ENCODE results near the gene ELMOD3. TPM values are rescaled to one million over a fixed set of nuclear protein-coding genes. Genes with fewer than 3 reads are reported as not detected.
A peak's percentile ranks its signal among the peaks of the same experiment; 100 is the strongest.

ELMOD3 gene
- polyA plus RNA-seq, 1 of the 3 experiments (the other 2 are of a cell fraction), result 15.4 TPM

- Histone ChIP-seq H3K36me3 (replicated peaks in 1 of 2; ENCODE audit: control insufficient read depth in 1 of 2, insufficient read depth in 2 of 2, low read length in 1 of 2) (no peaks in the 10 kb centered on the region), H3F3A (replicated peaks; ENCODE audit: insufficient read depth) (peaks cover 6% of the 10 kb centered on the region), H3K4me3 (ENCODE audit: low read depth in 2 of 2, low read length in 1 of 2) (no peak overlapping the region), H3K79me2 (ENCODE audit: insufficient read depth) (no peaks in the 10 kb centered on the region), H3K9me3 (no peaks in the 10 kb centered on the region), H2AFZ (ENCODE audit: low read depth) (no peak overlapping the region), H3K27ac (ENCODE audit: low read depth in 2 of 2, low read length in 1 of 2) (peak overlapping the region in 1 of 2 experiments; percentile 67; a peak in 2 of 4 replicates), H4K20me1 (ENCODE audit: insufficient read depth) (no peaks in the 10 kb centered on the region), H3K4me2 (no peak overlapping the region), H3K9ac (no peak overlapping the region), H3K4me1 (ENCODE audit: control insufficient read depth in 1 of 2, insufficient read depth in 2 of 2, low read depth in 1 of 2, low read length in 1 of 2) (peaks cover 14 to 80% of the 10 kb centered on the region in 2 experiments; a peak in 3 of 4 replicates), H3K27me3 (ENCODE audit: insufficient read depth) (no peaks in the 10 kb centered on the region), H3K9me2 (no peaks in the 10 kb centered on the region)
- DNase-seq, result no peak
- ChIA-PET POLR2A (interaction anchor here (0.8 to 4.3 kb wide), 6 partner anchors 69 to 113 kb away, joined by 3 to 85 read pairs (median 26); partner anchors contain the start of gene MAT2A), CTCF (interaction anchor here (1.0 to 6.9 kb wide), 7 partner anchors 14 to 117 kb away, joined by 3 to 61 read pairs (median 8); partner anchors contain the start of gene MAT2A)
- 95% methylated on average over 12 of the region's 21 CpGs for WGBS (ENCODE audit: low lambda C conversion rate)
- TF ChIP-seq GABPA (IDR thresholded peaks at IDR 0.05; ENCODE audit: low read depth) (no peak), ELF1 (IDR thresholded peaks at IDR 0.05) (no peak), NRF1 (IDR thresholded peaks at IDR 0.05; ENCODE audit: low read depth, low read length) (no peak), MAX (IDR thresholded peaks at IDR 0.05; ENCODE audit: low read depth) (no peak), TEAD4 (IDR thresholded peaks at IDR 0.05; ENCODE audit: borderline replicate concordance, insufficient read depth) (no peak), NFIC (IDR thresholded peaks at IDR 0.05; ENCODE audit: borderline replicate concordance) (no peak)
Measured at GRCh38 chr2:85435220-85435958, 80.8 kb downstream of the ELMOD3 start.

- DNase-seq, result no peak
- no peak overlapping the region for H3K4me3 ChIP-seq (ENCODE audit: low read depth in 2 of 2, low read length in 1 of 2)
- peaks cover 6% of the 10 kb centered on the region for H3F3A ChIP-seq (replicated peaks; ENCODE audit: insufficient read depth)
- no peaks in the 10 kb centered on the region for H4K20me1 ChIP-seq (ENCODE audit: insufficient read depth)
- H3K79me2 ChIP-seq (ENCODE audit: insufficient read depth), result no peaks in the 10 kb centered on the region
- POLR2A ChIA-PET, result interaction anchor here (1.6 to 4.3 kb wide), 4 partner anchors 15 to 104 kb away, joined by 6 to 94 read pairs (median 40); partner anchors contain the start of gene MAT2A
- TF ChIP-seq USF1 (IDR thresholded peaks at IDR 0.05; ENCODE audit: borderline replicate concordance, low read depth) (no peak), EP300 (IDR thresholded peaks at IDR 0.05; ENCODE audit: borderline replicate concordance in 1 of 2, low read depth in 1 of 2, low read length in 1 of 2) (no peak), JUND (IDR thresholded peaks at IDR 0.05) (no peak), GATA2 (CRISPR knock-in tag; IDR thresholded peaks at IDR 0.05) (no peak), USF2 (IDR thresholded peaks at IDR 0.05; ENCODE audit: borderline replicate concordance, low read depth, low read length) (no peak)
- H2AFZ ChIP-seq (ENCODE audit: low read depth), result peak overlapping the region; percentile 75; the same call in 1 of the 2 replicates
- no peak overlapping the region for H3K4me2 ChIP-seq
- H3K27me3 ChIP-seq (ENCODE audit: insufficient read depth), result no peaks in the 10 kb centered on the region
- no peaks in the 10 kb centered on the region for H3K36me3 ChIP-seq (replicated peaks in 1 of 2; ENCODE audit: control insufficient read depth in 1 of 2, insufficient read depth in 2 of 2, low read length in 1 of 2)
- WGBS (ENCODE audit: low lambda C conversion rate), result 91% methylated on average over 14 of the region's 16 CpGs
- CTCF ChIA-PET, result interaction anchor here (1.0 to 6.9 kb wide), 3 partner anchors 16 to 116 kb away, joined by 3 to 61 read pairs (median 5); partner anchors contain the start of gene MAT2A
- H3K27ac ChIP-seq (ENCODE audit: low read depth in 2 of 2, low read length in 1 of 2), result peak overlapping the region in 1 of 2 experiments; percentile 90; a peak in 2 of 4 replicates
- H3K9ac ChIP-seq, result no peak overlapping the region
- H3K9me3 ChIP-seq, result no peaks in the 10 kb centered on the region
- H3K9me2 ChIP-seq, result no peaks in the 10 kb centered on the region
- H3K4me1 ChIP-seq (ENCODE audit: control insufficient read depth in 1 of 2, insufficient read depth in 2 of 2, low read depth in 1 of 2, low read length in 1 of 2), result peaks cover 14 to 72% of the 10 kb centered on the region in 2 experiments; a peak in 3 of 4 replicates
Measured at GRCh38 chr2:85435981-85436835, 81.6 kb downstream of the ELMOD3 start.
